Measurements from ENCODE around the gene PAFAH2. TPM values are rescaled to one million over a fixed set of nuclear protein-coding genes. Genes with fewer than 3 reads are reported as not detected.

The PAFAH2 gene
- total and polyA plus RNA-seq, 2 of the 13 experiments (the other 11 are each of a cell fraction or from before 2014, with no cell fraction given): 6.9 to 9.4 TPM

DNA sequence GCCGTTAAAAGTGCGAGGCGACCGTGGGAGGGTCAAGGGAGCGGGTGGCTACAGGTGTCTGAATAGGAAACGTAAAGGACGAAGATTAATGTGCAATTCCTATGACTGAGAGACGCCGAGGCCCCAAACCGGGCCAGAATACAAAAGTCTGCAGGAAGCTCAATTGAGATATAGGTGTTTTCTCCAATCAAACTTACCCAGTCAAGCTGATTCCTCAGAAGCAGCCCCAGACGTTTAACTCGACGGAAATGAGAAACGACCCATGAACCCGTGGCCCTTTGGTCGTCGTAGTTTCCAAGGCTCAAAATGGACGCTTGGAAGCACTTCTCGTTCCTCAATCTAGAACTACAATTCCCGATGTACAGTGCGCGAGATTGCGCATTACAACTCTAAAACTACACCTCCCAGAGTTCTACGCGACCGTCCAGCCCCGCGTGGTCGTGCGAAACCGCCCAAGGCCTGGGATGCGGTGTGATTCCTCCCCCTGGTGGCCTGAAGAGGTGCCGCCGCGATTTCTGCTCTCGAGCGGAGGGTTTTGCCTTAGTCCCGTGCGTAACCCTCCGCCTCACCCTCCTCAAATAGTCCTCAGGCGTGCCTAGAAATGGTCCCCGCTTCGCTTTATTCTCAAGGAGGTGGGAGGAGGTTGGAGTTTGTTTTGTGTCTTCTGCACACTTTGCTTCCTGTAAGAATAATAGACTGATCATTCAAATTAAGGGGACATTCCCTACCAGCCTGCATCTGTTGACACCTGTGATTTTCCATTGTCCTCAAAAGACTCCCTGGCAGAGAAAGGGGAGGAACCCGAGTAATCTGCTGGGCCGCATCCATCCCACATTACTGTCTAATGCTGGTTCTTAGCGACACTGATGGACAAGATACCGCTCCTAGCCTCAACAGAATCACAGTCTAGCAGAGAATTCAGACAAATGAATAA is at the start of gene PAFAH2 (continued):
- TF ChIP-seq, protein P1, sequence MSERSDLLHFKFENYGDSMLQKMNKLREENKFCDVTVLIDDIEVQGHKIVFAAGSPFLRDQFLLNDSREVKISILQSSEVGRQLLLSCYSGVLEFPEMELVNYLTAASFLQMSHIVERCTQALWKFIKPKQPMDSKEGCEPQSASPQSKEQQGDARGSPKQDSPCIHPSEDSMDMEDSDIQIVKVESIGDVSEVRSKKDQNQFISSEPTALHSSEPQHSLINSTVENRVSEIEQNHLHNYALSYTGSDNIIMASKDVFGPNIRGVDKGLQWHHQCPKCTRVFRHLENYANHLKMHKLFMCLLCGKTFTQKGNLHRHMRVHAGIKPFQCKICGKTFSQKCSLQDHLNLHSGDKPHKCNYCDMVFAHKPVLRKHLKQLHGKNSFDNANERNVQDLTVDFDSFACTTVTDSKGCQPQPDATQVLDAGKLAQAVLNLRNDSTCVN (CRISPR knock-in tag; IDR thresholded peaks at IDR 0.05; ENCODE audit: borderline replicate concordance): peak; percentile 89
- TF ChIP-seq, protein P2, sequence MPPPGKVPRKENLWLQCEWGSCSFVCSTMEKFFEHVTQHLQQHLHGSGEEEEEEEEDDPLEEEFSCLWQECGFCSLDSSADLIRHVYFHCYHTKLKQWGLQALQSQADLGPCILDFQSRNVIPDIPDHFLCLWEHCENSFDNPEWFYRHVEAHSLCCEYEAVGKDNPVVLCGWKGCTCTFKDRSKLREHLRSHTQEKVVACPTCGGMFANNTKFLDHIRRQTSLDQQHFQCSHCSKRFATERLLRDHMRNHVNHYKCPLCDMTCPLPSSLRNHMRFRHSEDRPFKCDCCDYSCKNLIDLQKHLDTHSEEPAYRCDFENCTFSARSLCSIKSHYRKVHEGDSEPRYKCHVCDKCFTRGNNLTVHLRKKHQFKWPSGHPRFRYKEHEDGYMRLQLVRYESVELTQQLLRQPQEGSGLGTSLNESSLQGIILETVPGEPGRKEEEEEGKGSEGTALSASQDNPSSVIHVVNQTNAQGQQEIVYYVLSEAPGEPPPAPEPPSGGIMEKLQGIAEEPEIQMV (CRISPR knock-in tag; IDR thresholded peaks at IDR 0.05; ENCODE audit: low read depth): peak; percentile 85; the same call in 1 of the 2 replicates
- TF ChIP-seq RBAK (CRISPR knock-in tag; IDR thresholded peaks at IDR 0.05) (no peak), ZEB1 (IDR thresholded peaks at IDR 0.05; ENCODE audit: insufficient replicate concordance, low read depth) (peak; percentile 89), ZMYM4 (CRISPR knock-in tag; IDR thresholded peaks at IDR 0.05) (peak; percentile 98), ELF1 (CRISPR knock-in tag; IDR thresholded peaks at IDR 0.05) (peak; percentile 90), RARA (CRISPR knock-in tag; IDR thresholded peaks at IDR 0.05) (peak; percentile 69), TBX3 (IDR thresholded peaks at IDR 0.05; ENCODE audit: borderline replicate concordance) (peak; percentile 83; the same call in 1 of the 2 replicates), ZNF382 (CRISPR knock-in tag; IDR thresholded peaks at IDR 0.05; ENCODE audit: borderline replicate concordance) (no peak), ZNF737 (CRISPR knock-in tag; IDR thresholded peaks at IDR 0.05; ENCODE audit: borderline replicate concordance) (no peak; the same call in 1 of the 2 replicates), SP2 (CRISPR knock-in tag; IDR thresholded peaks at IDR 0.05) (peak; percentile 60), NR1H2 (CRISPR knock-in tag; IDR thresholded peaks at IDR 0.05; ENCODE audit: borderline replicate concordance, low read depth) (peak; percentile 54; the same call in 1 of the 2 replicates), SAFB2 (CRISPR knock-in tag; IDR thresholded peaks at IDR 0.05; ENCODE audit: borderline replicate concordance, low read depth) (0 out of 2 replicates have a peak, but pooled peaks have one; percentile 47), FOXC1 (CRISPR knock-in tag; IDR thresholded peaks at IDR 0.05; ENCODE audit: borderline replicate concordance) (no peak; the same call in 1 of the 2 replicates), ZNF260 (CRISPR knock-in tag; IDR thresholded peaks at IDR 0.05; ENCODE audit: borderline replicate concordance, low read depth) (no peak), ZNF205 (CRISPR knock-in tag; IDR thresholded peaks at IDR 0.05) (peak; percentile 88; the same call in 1 of the 2 replicates), KAT7 (CRISPR knock-in tag; IDR thresholded peaks at IDR 0.05; ENCODE audit: borderline replicate concordance) (peak; percentile 97), ZFP1 (CRISPR knock-in tag; IDR thresholded peaks at IDR 0.05) (peak; percentile 82; the same call in 1 of the 2 replicates)
- TF ChIP-seq, protein P3, sequence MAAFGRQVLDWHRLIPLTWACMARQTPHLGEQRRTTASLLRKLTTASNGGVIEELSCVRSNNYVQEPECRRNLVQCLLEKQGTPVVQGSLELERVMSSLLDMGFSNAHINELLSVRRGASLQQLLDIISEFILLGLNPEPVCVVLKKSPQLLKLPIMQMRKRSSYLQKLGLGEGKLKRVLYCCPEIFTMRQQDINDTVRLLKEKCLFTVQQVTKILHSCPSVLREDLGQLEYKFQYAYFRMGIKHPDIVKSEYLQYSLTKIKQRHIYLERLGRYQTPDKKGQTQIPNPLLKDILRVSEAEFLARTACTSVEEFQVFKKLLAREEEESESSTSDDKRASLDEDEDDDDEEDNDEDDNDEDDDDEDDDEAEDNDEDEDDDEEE (CRISPR knock-in tag; IDR thresholded peaks at IDR 0.05): peak; percentile 56; the same call in 1 of the 2 replicates
- TF ChIP-seq, protein P4, sequence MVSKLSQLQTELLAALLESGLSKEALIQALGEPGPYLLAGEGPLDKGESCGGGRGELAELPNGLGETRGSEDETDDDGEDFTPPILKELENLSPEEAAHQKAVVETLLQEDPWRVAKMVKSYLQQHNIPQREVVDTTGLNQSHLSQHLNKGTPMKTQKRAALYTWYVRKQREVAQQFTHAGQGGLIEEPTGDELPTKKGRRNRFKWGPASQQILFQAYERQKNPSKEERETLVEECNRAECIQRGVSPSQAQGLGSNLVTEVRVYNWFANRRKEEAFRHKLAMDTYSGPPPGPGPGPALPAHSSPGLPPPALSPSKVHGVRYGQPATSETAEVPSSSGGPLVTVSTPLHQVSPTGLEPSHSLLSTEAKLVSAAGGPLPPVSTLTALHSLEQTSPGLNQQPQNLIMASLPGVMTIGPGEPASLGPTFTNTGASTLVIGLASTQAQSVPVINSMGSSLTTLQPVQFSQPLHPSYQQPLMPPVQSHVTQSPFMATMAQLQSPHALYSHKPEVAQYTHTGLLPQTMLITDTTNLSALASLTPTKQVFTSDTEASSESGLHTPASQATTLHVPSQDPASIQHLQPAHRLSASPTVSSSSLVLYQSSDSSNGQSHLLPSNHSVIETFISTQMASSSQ (IDR thresholded peaks at IDR 0.05; ENCODE audit: low read depth): peak; percentile 47; the same call in 1 of the 2 replicates
- TF ChIP-seq, protein P4 (CRISPR knock-in tag; IDR thresholded peaks at IDR 0.05; ENCODE audit: borderline replicate concordance): peak; percentile 84; the same call in 1 of the 2 replicates
